Measurements from ENCODE around the gene SLC13A3. TPM values are rescaled to one million over a fixed set of nuclear protein-coding genes. Genes with fewer than 3 reads are reported as not detected.

The SLC13A3 gene
- polyA plus RNA-seq, 2 donors = 0.22 to 0.45 TPM

- no peaks in the 10 kb centered on the region for H3K36me3 ChIP-seq (ENCODE audit: control insufficient read depth in 2 of 2, insufficient read depth in 2 of 2, low read length in 1 of 2)
- H3K27me3 ChIP-seq (ENCODE audit: control insufficient read depth in 1 of 2, insufficient read depth in 2 of 2, low read length in 2 of 2) = no peaks in the 10 kb centered on the region
- H3K27ac ChIP-seq (ENCODE audit: low read depth in 2 of 2, low read length in 1 of 2) = no peak overlapping the region
- H3K4me3 ChIP-seq (ENCODE audit: low read depth in 1 of 2, low read length in 2 of 2) = no peak overlapping the region
- peaks cover 0 to 6% of the 10 kb centered on the region in 2 donors for H3K9me3 ChIP-seq (ENCODE audit: control insufficient read depth in 2 of 2, insufficient read depth in 1 of 2, low read depth in 1 of 2, low read length in 1 of 2)
- peaks cover 2 to 3% of the 10 kb centered on the region in 2 donors for H3K4me1 ChIP-seq (ENCODE audit: control insufficient read depth in 2 of 2, insufficient read depth in 2 of 2, low read length in 1 of 2)
These were observed 21.9 kb downstream of the SLC13A3 start for GRCh38 chr20:46629341-46629740.

- no peak overlapping the region for H3K27ac ChIP-seq (ENCODE audit: low read depth in 2 of 2, low read length in 1 of 2)
- peaks cover 0 to 6% of the 10 kb centered on the region in 2 donors for H3K9me3 ChIP-seq (ENCODE audit: control insufficient read depth in 2 of 2, insufficient read depth in 1 of 2, low read depth in 1 of 2, low read length in 1 of 2)
- H3K27me3 ChIP-seq (ENCODE audit: control insufficient read depth in 1 of 2, insufficient read depth in 2 of 2, low read length in 2 of 2) = no peaks in the 10 kb centered on the region
- H3K36me3 ChIP-seq (ENCODE audit: control insufficient read depth in 2 of 2, insufficient read depth in 2 of 2, low read length in 1 of 2) = no peaks in the 10 kb centered on the region
- 63 to 69% methylated on average over 4 of the region's 4 CpGs for WGBS, 2 donors
- H3K4me3 ChIP-seq (ENCODE audit: low read depth in 1 of 2, low read length in 2 of 2) = no peak overlapping the region
- peaks cover 2 to 3% of the 10 kb centered on the region in 2 donors for H3K4me1 ChIP-seq (ENCODE audit: control insufficient read depth in 2 of 2, insufficient read depth in 2 of 2, low read length in 1 of 2)
These were observed 24.0 kb downstream of the SLC13A3 start for GRCh38 chr20:46627234-46627633.

- Histone ChIP-seq H3K27me3 (ENCODE audit: control insufficient read depth in 1 of 2, insufficient read depth in 2 of 2, low read length in 2 of 2) (no peaks in the 10 kb centered on the region), H3K9me3 (ENCODE audit: control insufficient read depth in 2 of 2, insufficient read depth in 1 of 2, low read depth in 1 of 2, low read length in 1 of 2) (peaks cover 0 to 6% of the 10 kb centered on the region in 2 donors), H3K4me3 (ENCODE audit: low read depth in 1 of 2, low read length in 2 of 2) (no peak overlapping the region), H3K4me1 (ENCODE audit: control insufficient read depth in 2 of 2, insufficient read depth in 2 of 2, low read length in 1 of 2) (peaks cover under 1 to 2% of the 10 kb centered on the region in 2 donors), H3K36me3 (ENCODE audit: control insufficient read depth in 2 of 2, insufficient read depth in 2 of 2, low read length in 1 of 2) (no peaks in the 10 kb centered on the region), H3K27ac (ENCODE audit: low read depth in 2 of 2, low read length in 1 of 2) (no peak overlapping the region)
- 64 to 75% methylated on average over 4 of the region's 4 CpGs for WGBS, 2 donors
These were observed 24.5 kb downstream of the SLC13A3 start for GRCh38 chr20:46626758-46627157.

- Histone ChIP-seq H3K36me3 (ENCODE audit: control insufficient read depth in 2 of 2, insufficient read depth in 2 of 2, low read length in 1 of 2) (no peaks in the 10 kb centered on the region), H3K4me3 (ENCODE audit: low read depth in 1 of 2, low read length in 2 of 2) (no peak overlapping the region), H3K4me1 (ENCODE audit: control insufficient read depth in 2 of 2, insufficient read depth in 2 of 2, low read length in 1 of 2) (no peaks in the 10 kb centered on the region), H3K27me3 (ENCODE audit: control insufficient read depth in 1 of 2, insufficient read depth in 2 of 2, low read length in 2 of 2) (no peaks in the 10 kb centered on the region), H3K9me3 (ENCODE audit: control insufficient read depth in 2 of 2, insufficient read depth in 1 of 2, low read depth in 1 of 2, low read length in 1 of 2) (peaks cover 0 to 6% of the 10 kb centered on the region in 2 donors), H3K27ac (ENCODE audit: low read depth in 2 of 2, low read length in 1 of 2) (no peak overlapping the region)
- WGBS, 2 donors = 90 to 98% methylated on average over 1 of the region's 1 CpG
These were observed 25.3 kb downstream of the SLC13A3 start for GRCh38 chr20:46625875-46626373.

GRCh38 chr20:46624946-46625345 is 26.3 kb downstream of the SLC13A3 start:
- H3K36me3 ChIP-seq (ENCODE audit: control insufficient read depth in 2 of 2, insufficient read depth in 2 of 2, low read length in 1 of 2) = no peaks in the 10 kb centered on the region
- peaks cover 0 to 2% of the 10 kb centered on the region in 2 donors for H3K9me3 ChIP-seq (ENCODE audit: control insufficient read depth in 2 of 2, insufficient read depth in 1 of 2, low read depth in 1 of 2, low read length in 1 of 2)
- 78 to 82% methylated on average over 2 of the region's 2 CpGs for WGBS, 2 donors
- H3K27ac ChIP-seq (ENCODE audit: low read depth in 2 of 2, low read length in 1 of 2) = no peak overlapping the region
- no peaks in the 10 kb centered on the region for H3K27me3 ChIP-seq (ENCODE audit: control insufficient read depth in 1 of 2, insufficient read depth in 2 of 2, low read length in 2 of 2)
- H3K4me1 ChIP-seq (ENCODE audit: control insufficient read depth in 2 of 2, insufficient read depth in 2 of 2, low read length in 1 of 2) = no peaks in the 10 kb centered on the region
- H3K4me3 ChIP-seq (ENCODE audit: low read depth in 1 of 2, low read length in 2 of 2) = no peak overlapping the region

GRCh38 chr20:46622165-46622564 is 29.1 kb downstream of the SLC13A3 start:
- Histone ChIP-seq H3K27ac (ENCODE audit: low read depth in 2 of 2, low read length in 1 of 2) (no peak overlapping the region), H3K9me3 (ENCODE audit: control insufficient read depth in 2 of 2, insufficient read depth in 1 of 2, low read depth in 1 of 2, low read length in 1 of 2) (no peaks in the 10 kb centered on the region), H3K27me3 (ENCODE audit: control insufficient read depth in 1 of 2, insufficient read depth in 2 of 2, low read length in 2 of 2) (no peaks in the 10 kb centered on the region), H3K4me3 (ENCODE audit: low read depth in 1 of 2, low read length in 2 of 2) (no peak overlapping the region), H3K4me1 (ENCODE audit: control insufficient read depth in 2 of 2, insufficient read depth in 2 of 2, low read length in 1 of 2) (no peaks in the 10 kb centered on the region), H3K36me3 (ENCODE audit: control insufficient read depth in 2 of 2, insufficient read depth in 2 of 2, low read length in 1 of 2) (no peaks in the 10 kb centered on the region)
- 30 to 41% methylated on average over 1 of the region's 1 CpG for WGBS, 2 donors

- Histone ChIP-seq H3K27ac (ENCODE audit: low read depth in 2 of 2, low read length in 1 of 2) (no peak overlapping the region), H3K4me1 (ENCODE audit: control insufficient read depth in 2 of 2, insufficient read depth in 2 of 2, low read length in 1 of 2) (no peaks in the 10 kb centered on the region)
- 79 to 83% methylated on average over 4 of the region's 4 CpGs for WGBS, 2 donors
These were observed 29.8 kb downstream of the SLC13A3 start for GRCh38 chr20:46621492-46621891.

GRCh38 chr20:46619445-46619844 is 31.8 kb downstream of the SLC13A3 start:
- Histone ChIP-seq H3K27me3 (ENCODE audit: control insufficient read depth in 1 of 2, insufficient read depth in 2 of 2, low read length in 2 of 2) (no peaks in the 10 kb centered on the region), H3K4me3 (ENCODE audit: low read depth in 1 of 2, low read length in 2 of 2) (no peak overlapping the region), H3K27ac (ENCODE audit: low read depth in 2 of 2, low read length in 1 of 2) (no peak overlapping the region), H3K4me1 (ENCODE audit: control insufficient read depth in 2 of 2, insufficient read depth in 2 of 2, low read length in 1 of 2) (no peaks in the 10 kb centered on the region), H3K36me3 (ENCODE audit: control insufficient read depth in 2 of 2, insufficient read depth in 2 of 2, low read length in 1 of 2) (no peaks in the 10 kb centered on the region), H3K9me3 (ENCODE audit: control insufficient read depth in 2 of 2, insufficient read depth in 1 of 2, low read depth in 1 of 2, low read length in 1 of 2) (no peaks in the 10 kb centered on the region)
- 90 to 93% methylated on average over 2 of the region's 2 CpGs for WGBS, 2 donors

More at GRCh38 chr20:46621492-46621891, 29.8 kb downstream of the SLC13A3 start:
- H3K27me3 ChIP-seq (ENCODE audit: control insufficient read depth in 1 of 2, insufficient read depth in 2 of 2, low read length in 2 of 2) = no peaks in the 10 kb centered on the region
- no peak overlapping the region for H3K4me3 ChIP-seq (ENCODE audit: low read depth in 1 of 2, low read length in 2 of 2)
- H3K9me3 ChIP-seq (ENCODE audit: control insufficient read depth in 2 of 2, insufficient read depth in 1 of 2, low read depth in 1 of 2, low read length in 1 of 2) = no peaks in the 10 kb centered on the region
- no peaks in the 10 kb centered on the region for H3K36me3 ChIP-seq (ENCODE audit: control insufficient read depth in 2 of 2, insufficient read depth in 2 of 2, low read length in 1 of 2)

GRCh38 chr20:46618316-46619100 is 32.8 kb downstream of the SLC13A3 start:
- peaks cover under 1 to 3% of the 10 kb centered on the region in 2 donors for H3K4me1 ChIP-seq (ENCODE audit: control insufficient read depth in 2 of 2, insufficient read depth in 2 of 2, low read length in 1 of 2)
- H3K27me3 ChIP-seq (ENCODE audit: control insufficient read depth in 1 of 2, insufficient read depth in 2 of 2, low read length in 2 of 2) = no peaks in the 10 kb centered on the region
- H3K27ac ChIP-seq (ENCODE audit: low read depth in 2 of 2, low read length in 1 of 2) = no peak overlapping the region
- 82 to 83% methylated on average over 7 of the region's 7 CpGs for WGBS, 2 donors
- no peak overlapping the region for H3K4me3 ChIP-seq (ENCODE audit: low read depth in 1 of 2, low read length in 2 of 2)
- no peaks in the 10 kb centered on the region for H3K9me3 ChIP-seq (ENCODE audit: control insufficient read depth in 2 of 2, insufficient read depth in 1 of 2, low read depth in 1 of 2, low read length in 1 of 2)
- H3K36me3 ChIP-seq (ENCODE audit: control insufficient read depth in 2 of 2, insufficient read depth in 2 of 2, low read length in 1 of 2) = no peaks in the 10 kb centered on the region

GRCh38 chr20:46614503-46614902 is 36.8 kb downstream of the SLC13A3 start:
- peaks cover 3% of the 10 kb centered on the region in 2 donors for H3K4me1 ChIP-seq (ENCODE audit: control insufficient read depth in 2 of 2, insufficient read depth in 2 of 2, low read length in 1 of 2)
- 80 to 92% methylated on average over 1 of the region's 1 CpG for WGBS, 2 donors
- H3K27ac ChIP-seq (ENCODE audit: low read depth in 2 of 2, low read length in 1 of 2) = no peak overlapping the region
- H3K36me3 ChIP-seq (ENCODE audit: control insufficient read depth in 2 of 2, insufficient read depth in 2 of 2, low read length in 1 of 2) = no peaks in the 10 kb centered on the region
- H3K4me3 ChIP-seq (ENCODE audit: low read depth in 1 of 2, low read length in 2 of 2) = no peak overlapping the region
- no peaks in the 10 kb centered on the region for H3K9me3 ChIP-seq (ENCODE audit: control insufficient read depth in 2 of 2, insufficient read depth in 1 of 2, low read depth in 1 of 2, low read length in 1 of 2)
- no peaks in the 10 kb centered on the region for H3K27me3 ChIP-seq (ENCODE audit: control insufficient read depth in 1 of 2, insufficient read depth in 2 of 2, low read length in 2 of 2)
